GM12872 (cell line): ENCODE results near the gene EFR3B.

Experiments used
- CTCF ChIP-seq: IDR thresholded peaks from 3 replicates; pipeline ENCODE4 v1.5.1; 2011; ENCODE audit warnings: low read depth, mild to moderate bottlenecking, low read length, moderate library complexity; ENCODE audit not compliant: insufficient read depth

EFR3B gene

DNA sequence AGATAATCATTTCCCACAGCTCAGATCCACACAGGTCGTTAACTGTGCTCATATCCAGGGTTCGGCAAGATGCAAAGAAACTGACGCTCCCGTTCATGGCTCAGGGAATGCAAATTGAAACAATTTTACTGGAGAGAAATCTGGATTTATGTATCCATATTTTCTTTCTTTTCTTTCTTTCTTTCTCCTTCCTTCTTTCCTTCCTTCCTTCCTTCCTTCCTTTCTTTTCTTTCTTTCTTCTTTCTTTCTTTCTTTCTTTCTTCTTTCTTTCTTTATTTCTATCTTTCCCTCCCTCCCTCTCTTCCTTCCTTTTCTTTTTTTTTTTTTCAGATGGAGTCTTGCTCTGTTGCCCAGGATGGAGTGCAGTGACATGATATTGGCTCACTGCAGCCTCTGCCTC lies 146.5 kb downstream of the EFR3B start:
- no peak for TF ChIP-seq CTCF

GRCh38 chr2:25190536-25190935 lies 148.7 kb downstream of the EFR3B start:
- no peak for TF ChIP-seq CTCF

GRCh38 chr2:25194576-25195122 lies 152.8 kb downstream of the EFR3B start:
- no peak for TF ChIP-seq CTCF

- TF ChIP-seq CTCF = no peak
Measured at GRCh38 chr2:25197336-25198208, 155.7 kb downstream of the EFR3B start.

DNA sequence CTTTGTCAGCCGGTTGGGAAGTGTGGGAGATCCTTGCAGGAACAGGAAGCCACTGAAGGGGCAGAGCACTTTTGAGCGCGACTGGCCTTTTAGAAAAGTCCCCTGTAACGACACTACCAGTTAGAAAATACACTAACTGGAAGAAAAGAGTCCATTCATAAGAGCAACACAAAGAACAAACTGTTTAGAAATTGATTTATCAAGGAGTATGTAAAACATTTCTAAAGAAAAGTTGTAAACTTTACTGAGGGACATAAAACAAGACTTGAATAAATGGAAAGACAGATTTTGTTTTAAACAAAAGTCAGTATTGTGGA lies 156.3 kb downstream of the EFR3B start:
- TF ChIP-seq CTCF = no peak

- TF ChIP-seq CTCF = no peak
Measured at GRCh38 chr2:25198576-25198975, 156.7 kb downstream of the EFR3B start.

DNA sequence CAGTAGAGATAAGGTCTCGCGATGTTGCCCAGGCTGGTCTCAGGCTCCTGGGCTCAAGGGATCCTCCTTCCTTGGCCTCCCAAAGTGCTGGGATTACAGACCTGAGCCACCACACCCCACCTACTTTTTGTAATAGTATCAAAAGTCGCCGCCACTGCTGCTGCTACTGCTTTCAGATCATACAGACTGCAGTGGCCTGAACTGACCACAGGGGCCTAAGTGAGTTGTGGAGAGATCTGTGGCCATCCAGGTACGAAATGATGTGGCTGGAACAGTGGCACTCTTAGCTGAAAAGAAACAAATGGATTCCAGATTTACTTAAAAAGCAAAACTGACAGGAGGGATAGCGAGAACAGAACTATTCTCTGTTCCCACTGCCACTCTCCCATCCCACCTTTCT lies 159.4 kb downstream of the EFR3B start:
- peak; percentile 60 for TF ChIP-seq CTCF
